Measurements from ENCODE around the gene PYGL.

- TF ChIP-seq POLR2A (IDR thresholded peaks at IDR 0.05) (no peak), CTCF (IDR thresholded peaks at IDR 0.05) (no peak), POLR2AphosphoS5 (IDR thresholded peaks at IDR 0.05) (no peak)
Measured at GRCh38 chr14:50977863-50978528, 33.7 kb upstream of the PYGL start.

Measured in sigmoid colon (tissue), 4 donors.